Uterus (tissue), 2 donors: Measurements from ENCODE around the gene GNLY.

Experiments
- POLR2A ChIP-seq, 2 donors: fragments of 450-650 bp; IDR thresholded peaks; one replicate each; pipeline ENCODE4 v1.6.1; 2016; ENCODE audit warnings: antibody characterized with exemption in 2 of 2, mild to moderate bottlenecking in 1 of 2, moderate library complexity in 1 of 2
- TF ChIP-seq, protein P1 (sequence below), 4 experiments: fragments of 200-600 bp in 2 of 4; fragments of 450-650 bp in 2 of 4; sonication (generic) in 2 of 4; IDR thresholded peaks; one replicate each; pipeline ENCODE4 v1.5.1; 2016 to 2019; ENCODE audit warnings: antibody characterized with exemption in 4 of 4, mild to moderate bottlenecking in 2 of 4, moderate library complexity in 1 of 4

DNA sequence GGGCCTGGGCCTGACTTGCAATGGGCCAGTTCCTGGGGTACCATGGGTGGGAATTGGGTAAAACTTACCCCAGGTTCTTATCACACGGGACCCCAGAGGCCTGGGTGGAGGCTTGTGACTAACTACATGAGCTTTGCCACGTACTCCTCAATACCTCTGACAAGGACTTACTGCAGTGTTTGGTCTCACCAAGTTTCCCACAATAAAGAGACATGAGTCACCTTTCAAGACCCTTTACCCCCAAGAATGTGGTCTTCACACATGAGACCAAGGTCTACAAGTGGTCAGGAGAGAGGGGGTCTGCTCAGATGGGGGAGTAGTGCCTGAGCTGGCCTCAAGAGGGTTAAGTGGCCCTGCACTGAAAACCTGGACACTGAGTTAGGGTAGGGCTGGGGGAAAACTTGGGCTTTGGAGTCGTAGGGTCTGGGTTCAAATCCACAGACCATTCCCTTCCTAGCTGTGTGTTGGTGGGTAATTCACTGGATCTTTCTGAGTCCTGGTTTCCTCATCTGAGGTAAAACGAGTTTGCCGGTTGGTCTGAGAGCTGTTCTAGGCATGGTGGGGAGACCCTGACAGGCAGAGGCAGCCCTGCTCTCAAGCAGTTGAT lies 2.0 kb upstream of the GNLY start:
- TF ChIP-seq, protein P1, sequence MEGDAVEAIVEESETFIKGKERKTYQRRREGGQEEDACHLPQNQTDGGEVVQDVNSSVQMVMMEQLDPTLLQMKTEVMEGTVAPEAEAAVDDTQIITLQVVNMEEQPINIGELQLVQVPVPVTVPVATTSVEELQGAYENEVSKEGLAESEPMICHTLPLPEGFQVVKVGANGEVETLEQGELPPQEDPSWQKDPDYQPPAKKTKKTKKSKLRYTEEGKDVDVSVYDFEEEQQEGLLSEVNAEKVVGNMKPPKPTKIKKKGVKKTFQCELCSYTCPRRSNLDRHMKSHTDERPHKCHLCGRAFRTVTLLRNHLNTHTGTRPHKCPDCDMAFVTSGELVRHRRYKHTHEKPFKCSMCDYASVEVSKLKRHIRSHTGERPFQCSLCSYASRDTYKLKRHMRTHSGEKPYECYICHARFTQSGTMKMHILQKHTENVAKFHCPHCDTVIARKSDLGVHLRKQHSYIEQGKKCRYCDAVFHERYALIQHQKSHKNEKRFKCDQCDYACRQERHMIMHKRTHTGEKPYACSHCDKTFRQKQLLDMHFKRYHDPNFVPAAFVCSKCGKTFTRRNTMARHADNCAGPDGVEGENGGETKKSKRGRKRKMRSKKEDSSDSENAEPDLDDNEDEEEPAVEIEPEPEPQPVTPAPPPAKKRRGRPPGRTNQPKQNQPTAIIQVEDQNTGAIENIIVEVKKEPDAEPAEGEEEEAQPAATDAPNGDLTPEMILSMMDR (IDR thresholded peaks at IDR 0.05): no peak
- TF ChIP-seq POLR2A (IDR thresholded peaks at IDR 0.05): no peak
